H1 (cell line): Measurements from ENCODE around the gene PEX6. TPM values are rescaled to one million over a fixed set of nuclear protein-coding genes. Genes with fewer than 3 reads are reported as not detected.
A peak's percentile ranks its signal among the peaks of the same experiment; 100 is the strongest.

ENCODE experiments used
- CTCF ChIA-PET: fragments of 300-600 bp; sonication (Branson Sonifier 250); formaldehyde crosslinking; loops from one replicate; lab custom pipeline; 2021; ENCODE audit not compliant: partially characterized antibody; lab: Charles Lee
- POLR2A ChIA-PET: fragments of 300-600 bp; sonication (Branson Sonifier 250); formaldehyde crosslinking; loops from one replicate; lab custom pipeline; 2021; ENCODE audit warnings: inconsistent platforms; ENCODE audit not compliant: partially characterized antibody; lab: Charles Lee
- DNase-seq, 2 experiments: peaks; one replicate each; pipeline versions ENCODE4 v3.0.0 to v3.0.0-alpha.2; 2010 to 2022; ENCODE audit warnings: low spot score in 2 of 2, low read depth in 1 of 2, mixed read lengths in 1 of 2
- FAIRE-seq: peaks from 2 replicates; lab custom pipeline; 2011; peaks lifted over from hg19 to GRCh38; lab: Jason Lieb, UNC
- H2AFZ ChIP-seq: 2 replicates; pipeline ENCODE4 v1.8.1; 2012; ENCODE audit warnings: low read length, inconsistent platforms
- H2AK5ac ChIP-seq: 2 replicates; pipeline ENCODE4 v1.6.1; 2013; ENCODE audit warnings: low read depth, low read length
- H2BK120ac ChIP-seq: replicated peaks from 2 replicates; pipeline ENCODE3; 2013; ENCODE audit warnings: low read depth, low read length, inconsistent platforms
- H2BK12ac ChIP-seq: 2 replicates; pipeline ENCODE4 v1.6.1; 2013; ENCODE audit warnings: low read depth, low read length
- H2BK15ac ChIP-seq: 2 replicates; pipeline ENCODE4 v1.6.1; 2013; ENCODE audit warnings: low read length
- H2BK20ac ChIP-seq: 2 replicates; pipeline ENCODE4 v1.6.1; 2013; ENCODE audit warnings: low read length
- H2BK5ac ChIP-seq: 2 replicates; pipeline ENCODE4 v1.6.1; 2013; ENCODE audit warnings: low read depth, low read length
- H3K14ac ChIP-seq: 2 replicates; pipeline ENCODE4 v1.6.1; 2013; ENCODE audit warnings: inconsistent platforms; ENCODE audit not compliant: insufficient read length
- H3K18ac ChIP-seq: 2 replicates; pipeline ENCODE4 v1.6.1; 2013; ENCODE audit warnings: low read length; ENCODE audit errors: extremely low read depth
- H3K23ac ChIP-seq: 2 replicates; pipeline ENCODE4 v1.6.1; 2013; ENCODE audit warnings: inconsistent platforms; ENCODE audit not compliant: insufficient read length
- H3K23me2 ChIP-seq: 2 replicates; pipeline ENCODE4 v1.6.1; 2013; ENCODE audit warnings: low read depth, low read length
- H3K27ac ChIP-seq: 2 replicates; pipeline ENCODE4 v1.6.1; 2011; ENCODE audit warnings: low read depth, low read length, inconsistent platforms
- H3K27me3 ChIP-seq, 4 experiments: replicated peaks in 1 of 4; 1 replicate in 1 of 4; 2 replicates in 3 of 4; pipeline versions ENCODE4 v1.6.1 to v1.8.1; 2011 to 2013; ENCODE audit warnings: low read length in 3 of 4, mild to moderate bottlenecking in 3 of 4, inconsistent platforms in 2 of 4, mixed read lengths in 2 of 4, moderate library complexity in 1 of 4; ENCODE audit not compliant: control insufficient read depth in 3 of 4, insufficient read depth in 3 of 4; ENCODE audit errors: extremely low read depth in 1 of 4
- H3K36me3 ChIP-seq, 4 experiments: 2 replicates each; pipeline versions ENCODE4 v1.6.1 to v1.8.1; 2011 to 2013; ENCODE audit warnings: mild to moderate bottlenecking in 4 of 4, low read length in 3 of 4, moderate library complexity in 2 of 4, control low read depth in 1 of 4, inconsistent platforms in 1 of 4; ENCODE audit not compliant: insufficient read depth in 4 of 4, control insufficient read depth in 2 of 4
- H3K4ac ChIP-seq: replicated peaks from 2 replicates; pipeline ENCODE3; 2013; ENCODE audit warnings: low read length, low read depth, mixed read lengths, inconsistent platforms; ENCODE audit not compliant: insufficient read length
- H3K4me1 ChIP-seq, 4 experiments: replicated peaks in 1 of 4; 1 replicate in 1 of 4; 2 replicates in 3 of 4; pipeline versions ENCODE4 v1.6.1 to v1.8.1; 2011 to 2013; ENCODE audit warnings: low read length in 3 of 4, inconsistent platforms in 2 of 4, mixed read lengths in 1 of 4; ENCODE audit not compliant: insufficient read depth in 4 of 4, control insufficient read depth in 3 of 4
- H3K4me2 ChIP-seq, 2 experiments: 2 replicates each; pipeline versions ENCODE4 v1.6.1 to v1.8.1; 2011 to 2013; ENCODE audit warnings: low read depth in 2 of 2, low read length in 2 of 2, control low read depth in 1 of 2, inconsistent platforms in 1 of 2, mild to moderate bottlenecking in 1 of 2; ENCODE audit not compliant: insufficient read depth in 1 of 2
- H3K4me3 ChIP-seq, 4 experiments: fragments of 200-600, 300-600 bp in 1 of 4; sonication (generic), shearing (Covaris generic), sonication (Bioruptor Twin) in 1 of 4; 2 replicates each; pipeline versions ENCODE4 v1.5.1 to v1.8.1; 2011 to 2016; ENCODE audit warnings: low read length in 4 of 4, low read depth in 3 of 4, control low read depth in 2 of 4, inconsistent platforms in 2 of 4, mild to moderate bottlenecking in 2 of 4, mixed read lengths in 1 of 4, moderate library complexity in 1 of 4; ENCODE audit not compliant: insufficient read depth in 2 of 4; ENCODE audit errors: extremely low read depth in 1 of 4
- H3K56ac ChIP-seq: replicated peaks from 2 replicates; pipeline ENCODE3; 2013; ENCODE audit warnings: low read depth, mild to moderate bottlenecking, mixed read lengths, low read length, inconsistent platforms; ENCODE audit not compliant: insufficient read length
- H3K79me1 ChIP-seq: 2 replicates; pipeline ENCODE4 v1.6.1; 2013; ENCODE audit warnings: low read depth, low read length, control low read depth
- H3K79me2 ChIP-seq, 2 experiments: 2 replicates each; pipeline versions ENCODE4 v1.6.1 to v1.8.1; 2012 to 2013; ENCODE audit warnings: low read length in 2 of 2, mild to moderate bottlenecking in 2 of 2, inconsistent platforms in 1 of 2; ENCODE audit not compliant: insufficient read depth in 2 of 2, control insufficient read depth in 1 of 2
- H3K9ac ChIP-seq, 4 experiments: replicated peaks in 1 of 4; 1 replicate in 1 of 4; 2 replicates in 3 of 4; pipeline versions ENCODE4 v1.6.1 to v1.8.1; 2011 to 2013; ENCODE audit warnings: low read depth in 3 of 4, low read length in 3 of 4, control low read depth in 2 of 4, mild to moderate bottlenecking in 2 of 4, moderate library complexity in 2 of 4, inconsistent platforms in 1 of 4; ENCODE audit errors: extremely low read depth in 1 of 4
- H3K9me3 ChIP-seq, 2 experiments: 2 replicates each; pipeline versions ENCODE4 v1.6.1 to v1.8.1; 2012 to 2013; ENCODE audit warnings: mild to moderate bottlenecking in 2 of 2, moderate library complexity in 2 of 2, control low read depth in 1 of 2, inconsistent platforms in 1 of 2, low read depth in 1 of 2, low read length in 1 of 2, mixed read lengths in 1 of 2; ENCODE audit not compliant: insufficient read depth in 2 of 2
- H4K20me1 ChIP-seq, 2 experiments: replicated peaks in 1 of 2; 2 replicates each; pipeline versions ENCODE3 to v1.8.1; 2011 to 2013; ENCODE audit warnings: inconsistent platforms in 2 of 2, low read length in 2 of 2, mild to moderate bottlenecking in 1 of 2; ENCODE audit not compliant: insufficient read depth in 2 of 2, control insufficient read depth in 1 of 2
- H4K5ac ChIP-seq: 2 replicates; pipeline ENCODE4 v1.6.1; 2013; ENCODE audit warnings: low read length, low read depth, mixed read lengths, inconsistent platforms; ENCODE audit not compliant: insufficient read length
- H4K8ac ChIP-seq: 2 replicates; pipeline ENCODE4 v1.8.0; 2013; ENCODE audit warnings: mild to moderate bottlenecking, moderate library complexity, low read length, inconsistent platforms; ENCODE audit not compliant: insufficient read depth; ENCODE audit errors: extremely low read depth
- H4K91ac ChIP-seq: replicated peaks from 2 replicates; pipeline ENCODE3; 2013; ENCODE audit warnings: low read length, mixed read lengths, inconsistent platforms; ENCODE audit not compliant: insufficient read length
- EZH2 ChIP-seq: fragments of 200-600 bp; sonication (generic); IDR thresholded peaks from 2 replicates; pipeline ENCODE4 v1.7.1; 2012; ENCODE audit warnings: low read depth, mild to moderate bottlenecking, moderate library complexity, low read length, inconsistent platforms; ENCODE audit not compliant: severe bottlenecking
- GTF2F1 ChIP-seq: IDR thresholded peaks from 2 replicates; pipeline ENCODE4 v1.6.1; 2012; ENCODE audit warnings: low read depth, low read length, improper control_type of control experiment, borderline replicate concordance
- POLR2AphosphoS5 ChIP-seq: IDR thresholded peaks from 2 replicates; pipeline ENCODE4 v1.6.1; 2011; ENCODE audit warnings: low read depth, low read length
- TEAD4 ChIP-seq: IDR thresholded peaks from 2 replicates; pipeline ENCODE4 v1.6.1; 2012; ENCODE audit warnings: low read depth, low read length, inconsistent platforms, mixed read lengths
- WGBS, 2 experiments: shearing (Covaris generic) in 1 of 2; methylation state at CpG; one replicate each; pipeline versions ENCODE4 v1.1.6 to v1.1.7; 2013 to 2015; ENCODE audit warnings: low lambda C conversion rate in 2 of 2, mixed read lengths in 2 of 2, inconsistent platforms in 1 of 2, low coverage in 1 of 2, missing lambda C conversion rate in 1 of 2; ENCODE audit not compliant: insufficient replicate concordance in 2 of 2, insufficient coverage in 1 of 2, insufficient read length in 1 of 2; ENCODE audit errors: extremely low coverage in 1 of 2, missing lambda C conversion rate in 1 of 2; 5-methylcytosine and 5-hydroxymethylcytosine counted together
- polyA plus RNA-seq, 7 experiments: library from polyadenylated mRNA; depleted of rRNA in 3 of 7; stranded (reverse) in 5 of 7; unstranded in 2 of 7; fragments of >200 nt in 5 of 7; fragments of 200-250 nt in 2 of 7; gene quantifications; 1 replicate in 5 of 7; 2 replicates in 1 of 7; 4 replicates in 1 of 7; pipeline versions ENCODE4 v1.2.1 to v1.2.3, GENCODE V29; 2011 to 2013; ENCODE audit warnings: missing spikeins in 2 of 7, mixed read lengths in 2 of 7
- total RNA-seq: library from RNA; stranded (reverse); fragmentation: NEBNext Ultra II Directional; extraction: Animal tissue kit (Norgen Biotek cat#: 25700); gene quantifications from 2 replicates; pipeline ENCODE4 v1.2.1, GENCODE V29; 2021

Gene PEX6
- total and polyA plus RNA-seq, 2 of the 8 experiments (the other 6 are each of a cell fraction or from before 2014, with no cell fraction given) = 6.4 to 12.5 TPM

- Histone ChIP-seq H3K18ac (no peak overlapping the region), H3K79me1 (no peaks in the 10 kb centered on the region; the same call in 1 of the 2 replicates), H3K23ac (no peak overlapping the region), H3K9me3 (no peaks in the 10 kb centered on the region), H2AK5ac (no peak overlapping the region), H3K23me2 (no peaks in the 10 kb centered on the region), H2BK120ac (no peak overlapping the region), H3K56ac (no peak overlapping the region), H3K14ac (no peak overlapping the region), H3K79me2 (peaks cover 0 to 4% of the 10 kb centered on the region in 2 experiments; a peak in 1 of 4 replicates), H3K4me1 (peaks cover 0 to 6% (median 1%) of the 10 kb centered on the region in 4 experiments; a peak in 4 of 7 replicates), H2BK12ac (no peak overlapping the region), H4K5ac (no peak overlapping the region), H3K27ac (no peak overlapping the region), H3K4me3 (no peak overlapping the region), H3K36me3 (peaks cover 1 to 27% (median 13%) of the 10 kb centered on the region in 4 experiments; a peak in 7 of 8 replicates), H2BK20ac (no peak overlapping the region), H3K4ac (no peak overlapping the region), H3K4me2 (no peak overlapping the region), H4K8ac (0 out of 2 replicates have a peak overlapping the region, but pooled peaks have one; percentile 42), H4K91ac (no peak overlapping the region), H2BK5ac (no peak overlapping the region), H3K9ac (no peak overlapping the region), H3K27me3 (no peaks in the 10 kb centered on the region), H4K20me1 (peaks cover 0 to 2% of the 10 kb centered on the region in 2 experiments), H2BK15ac (no peak overlapping the region), H2AFZ (no peak overlapping the region)
- DNase-seq (no peak), FAIRE-seq (no peak)
- WGBS, 2 experiments = 96% methylated on average over 6 of the region's 6 CpGs; no CpG with 5 or more reads in 1 of the 2 experiments
- POLR2A ChIA-PET = interaction anchor here (1.1 to 1.5 kb wide), 3 partner anchors 11 to 69 kb away, joined by 3 to 4 read pairs (median 4); partner anchors contain the start of gene CNPY3
- CTCF ChIA-PET = interaction anchor here (1.2 to 1.4 kb wide), 3 partner anchors 23 to 70 kb away, joined by 3 to 5 read pairs (median 3); no protein-coding TSS in a partner anchor
- no peak for TF ChIP-seq EZH2
- no peak for TF ChIP-seq POLR2AphosphoS5
- TF ChIP-seq GTF2F1 = no peak
- no peak for TF ChIP-seq TEAD4
Measured at GRCh38 chr6:42940493-42941045, 38.4 kb downstream of the PEX6 start.
